ENCODE measurements around the gene PCYT2.

PCYT2 gene

GRCh38 chr17:81952792-81953228, 41.6 kb upstream of the PCYT2 start:
- Mint-ChIP-seq H3K4me3 (no peak overlapping the region), H3K36me3 (ENCODE audit: low read depth) (no peaks in the 10 kb centered on the region), H3K27me3 (ENCODE audit: low read depth) (peaks cover 20% of the 10 kb centered on the region), H3K4me1 (ENCODE audit: low read depth) (peaks cover 2% of the 10 kb centered on the region), H3K9me3 (no peaks in the 10 kb centered on the region), H3K27ac (no peak overlapping the region)
- no peak for DNase-seq (ENCODE audit: low spot score)

DNA sequence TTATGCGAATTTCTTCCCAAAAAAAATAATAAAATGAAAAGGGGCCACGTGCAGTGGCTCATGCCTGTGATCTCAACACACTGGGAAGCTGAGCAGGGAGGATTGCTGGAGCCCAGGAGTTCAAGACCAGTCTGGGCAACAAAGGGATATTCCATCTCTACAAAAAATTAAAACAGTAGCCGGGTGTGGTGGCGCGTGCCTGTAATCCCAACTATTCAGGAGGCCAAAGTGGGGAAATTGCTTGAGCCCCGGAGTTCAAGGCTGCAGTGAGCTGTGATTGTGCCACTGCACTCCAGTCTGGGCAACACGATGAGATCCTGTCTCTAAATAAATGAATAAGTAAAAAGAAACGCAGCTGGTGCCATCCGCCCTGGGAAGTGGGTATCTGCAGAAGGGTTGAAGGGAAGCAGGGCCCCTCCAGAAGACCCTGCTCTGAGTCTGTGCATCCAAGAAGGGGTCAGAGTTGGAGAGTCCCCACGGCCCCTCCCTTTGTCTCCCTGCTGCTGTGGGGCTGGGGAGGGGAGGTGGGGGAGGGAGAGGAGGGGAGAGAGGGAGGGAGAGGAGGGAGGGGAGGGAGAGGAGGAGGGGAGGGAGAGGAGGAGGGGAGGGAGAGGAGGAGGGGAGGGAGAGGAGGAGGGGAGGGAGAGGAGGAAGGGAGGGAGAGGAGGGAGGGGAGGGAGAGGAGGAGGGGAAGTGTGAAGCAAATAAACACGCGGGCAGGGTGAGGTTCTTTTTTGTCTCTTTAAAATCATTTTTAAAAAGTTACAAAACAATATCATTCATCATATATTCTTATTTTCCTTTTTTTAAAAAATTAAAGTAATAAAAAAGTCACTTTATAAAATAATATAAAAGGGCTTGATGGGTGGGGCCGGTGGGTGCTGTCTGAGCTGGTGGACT, 40.8 kb upstream of the PCYT2 start:
- Mint-ChIP-seq H3K4me1 (ENCODE audit: low read depth) (peaks cover 2% of the 10 kb centered on the region), H3K9me3 (no peaks in the 10 kb centered on the region), H3K4me3 (no peak overlapping the region), H3K27ac (no peak overlapping the region), H3K36me3 (ENCODE audit: low read depth) (no peaks in the 10 kb centered on the region), H3K27me3 (ENCODE audit: low read depth) (peaks cover 15% of the 10 kb centered on the region)
- DNase-seq (ENCODE audit: low spot score), result no peak

DNA sequence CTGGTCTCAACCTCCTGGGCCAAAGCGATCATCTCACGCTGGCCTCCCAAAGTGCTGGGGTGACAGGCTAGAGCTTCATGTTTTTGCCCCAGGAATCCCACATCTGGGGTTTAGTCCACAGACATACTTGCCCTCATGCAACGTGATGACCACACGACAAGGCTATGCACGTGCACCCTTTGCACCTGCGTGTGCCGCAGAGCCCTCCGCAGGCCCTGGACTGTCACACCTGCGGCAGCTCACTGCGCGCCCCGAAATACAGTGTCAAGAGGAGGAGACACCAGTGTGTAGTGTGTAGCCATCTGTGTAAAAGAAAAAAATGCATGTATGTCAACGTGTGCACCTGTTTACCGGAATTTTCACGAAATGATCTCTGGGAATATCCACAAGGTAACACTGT, 39.3 kb upstream of the PCYT2 start:
- no peak overlapping the region for H3K4me3 Mint-ChIP-seq
- no peak for DNase-seq (ENCODE audit: low spot score)
- no peaks in the 10 kb centered on the region for H3K9me3 Mint-ChIP-seq
- no peak overlapping the region for H3K27ac Mint-ChIP-seq
- peaks cover 17% of the 10 kb centered on the region for H3K27me3 Mint-ChIP-seq (ENCODE audit: low read depth)
- H3K4me1 Mint-ChIP-seq (ENCODE audit: low read depth), result peaks cover 2% of the 10 kb centered on the region
- no peaks in the 10 kb centered on the region for H3K36me3 Mint-ChIP-seq (ENCODE audit: low read depth)

GRCh38 chr17:81948635-81949378, 37.6 kb upstream of the PCYT2 start:
- Mint-ChIP-seq H3K27me3 (ENCODE audit: low read depth) (peaks cover 17% of the 10 kb centered on the region), H3K9me3 (no peaks in the 10 kb centered on the region), H3K4me1 (ENCODE audit: low read depth) (peaks cover 2% of the 10 kb centered on the region), H3K4me3 (no peak overlapping the region), H3K36me3 (ENCODE audit: low read depth) (no peaks in the 10 kb centered on the region), H3K27ac (no peak overlapping the region)
- DNase-seq (ENCODE audit: low spot score), result no peak

DNA sequence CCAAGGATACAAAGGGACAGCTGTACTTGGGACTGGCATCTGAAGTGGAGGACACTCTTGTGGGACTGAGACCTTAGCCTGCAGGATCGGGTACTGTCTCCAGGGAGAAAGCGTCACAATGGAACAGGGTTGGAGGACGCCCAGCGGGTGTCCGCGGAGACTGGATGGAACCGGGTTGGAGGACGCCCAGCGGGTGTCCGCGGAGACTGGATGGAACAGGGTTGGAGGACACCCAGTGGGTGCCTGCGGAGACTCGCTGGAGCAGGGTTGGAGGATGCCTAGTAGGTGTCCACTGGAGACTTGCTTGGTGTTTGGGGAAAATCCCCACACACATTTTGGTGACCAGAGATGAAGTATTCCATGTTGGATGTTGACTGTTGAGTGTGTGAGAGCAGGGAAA, 36.0 kb upstream of the PCYT2 start, which contains the start of gene MYADML2:
Gene MYADML2 (minus strand): TSS at position 45 of the 400 bp plus-strand sequence. CDS start 5,492 bp downstream, outside the sequence.
- Mint-ChIP-seq H3K4me3 (no peak within 1 kb of the TSS), H3K4me1 (ENCODE audit: low read depth) (peaks cover 2% of the 10 kb centered on the region), H3K27ac (no peak within 1 kb of the TSS), H3K9me3 (no peaks in the 10 kb centered on the region), H3K27me3 (ENCODE audit: low read depth) (peaks cover 17% of the 10 kb centered on the region), H3K36me3 (ENCODE audit: low read depth) (no peaks in the 10 kb centered on the region)
- no peak for DNase-seq (ENCODE audit: low spot score)

- no peak overlapping the region for H3K4me3 Mint-ChIP-seq
- H3K4me1 Mint-ChIP-seq (ENCODE audit: low read depth), result no peaks in the 10 kb centered on the region
- no peaks in the 10 kb centered on the region for H3K36me3 Mint-ChIP-seq (ENCODE audit: low read depth)
- no peak overlapping the region for H3K27ac Mint-ChIP-seq
- H3K9me3 Mint-ChIP-seq, result no peaks in the 10 kb centered on the region
- H3K27me3 Mint-ChIP-seq (ENCODE audit: low read depth), result peaks cover 4% of the 10 kb centered on the region
- DNase-seq (ENCODE audit: low spot score), result no peak
Observed at GRCh38 chr17:81944858-81945257, 33.7 kb upstream of the PCYT2 start.

DNA sequence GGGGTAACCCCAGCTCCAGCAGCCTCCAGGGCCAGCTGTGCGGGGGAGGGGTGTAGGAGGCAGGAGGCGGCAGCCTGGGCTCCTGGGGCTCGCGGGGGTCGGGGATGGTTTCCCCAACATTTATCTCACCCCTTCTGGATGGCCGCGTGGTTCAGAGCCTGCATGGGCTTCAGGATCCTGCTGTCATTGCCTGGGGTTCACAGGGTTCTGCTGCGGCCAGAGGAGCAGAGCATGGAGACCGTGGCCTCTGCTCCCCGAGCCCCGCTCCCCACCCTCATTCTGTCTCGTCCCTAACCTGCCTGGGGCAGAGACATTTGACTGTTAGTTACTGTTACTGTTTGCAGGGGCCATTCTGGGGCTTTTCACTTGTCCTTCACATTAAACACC, 31.0 kb upstream of the PCYT2 start:
- Mint-ChIP-seq H3K9me3 (no peaks in the 10 kb centered on the region), H3K27ac (no peak overlapping the region), H3K4me3 (no peak overlapping the region), H3K27me3 (ENCODE audit: low read depth) (peaks cover 3% of the 10 kb centered on the region), H3K4me1 (ENCODE audit: low read depth) (no peaks in the 10 kb centered on the region), H3K36me3 (ENCODE audit: low read depth) (no peaks in the 10 kb centered on the region)
- no peak for DNase-seq (ENCODE audit: low spot score)

- Mint-ChIP-seq H3K36me3 (ENCODE audit: low read depth) (no peaks in the 10 kb centered on the region), H3K9me3 (no peaks in the 10 kb centered on the region), H3K4me3 (no peak overlapping the region), H3K27me3 (ENCODE audit: low read depth) (no peaks in the 10 kb centered on the region), H3K4me1 (ENCODE audit: low read depth) (no peaks in the 10 kb centered on the region), H3K27ac (no peak overlapping the region)
- no peak for DNase-seq (ENCODE audit: low spot score)
Observed at GRCh38 chr17:81941484-81942166, 30.4 kb upstream of the PCYT2 start.

DNA sequence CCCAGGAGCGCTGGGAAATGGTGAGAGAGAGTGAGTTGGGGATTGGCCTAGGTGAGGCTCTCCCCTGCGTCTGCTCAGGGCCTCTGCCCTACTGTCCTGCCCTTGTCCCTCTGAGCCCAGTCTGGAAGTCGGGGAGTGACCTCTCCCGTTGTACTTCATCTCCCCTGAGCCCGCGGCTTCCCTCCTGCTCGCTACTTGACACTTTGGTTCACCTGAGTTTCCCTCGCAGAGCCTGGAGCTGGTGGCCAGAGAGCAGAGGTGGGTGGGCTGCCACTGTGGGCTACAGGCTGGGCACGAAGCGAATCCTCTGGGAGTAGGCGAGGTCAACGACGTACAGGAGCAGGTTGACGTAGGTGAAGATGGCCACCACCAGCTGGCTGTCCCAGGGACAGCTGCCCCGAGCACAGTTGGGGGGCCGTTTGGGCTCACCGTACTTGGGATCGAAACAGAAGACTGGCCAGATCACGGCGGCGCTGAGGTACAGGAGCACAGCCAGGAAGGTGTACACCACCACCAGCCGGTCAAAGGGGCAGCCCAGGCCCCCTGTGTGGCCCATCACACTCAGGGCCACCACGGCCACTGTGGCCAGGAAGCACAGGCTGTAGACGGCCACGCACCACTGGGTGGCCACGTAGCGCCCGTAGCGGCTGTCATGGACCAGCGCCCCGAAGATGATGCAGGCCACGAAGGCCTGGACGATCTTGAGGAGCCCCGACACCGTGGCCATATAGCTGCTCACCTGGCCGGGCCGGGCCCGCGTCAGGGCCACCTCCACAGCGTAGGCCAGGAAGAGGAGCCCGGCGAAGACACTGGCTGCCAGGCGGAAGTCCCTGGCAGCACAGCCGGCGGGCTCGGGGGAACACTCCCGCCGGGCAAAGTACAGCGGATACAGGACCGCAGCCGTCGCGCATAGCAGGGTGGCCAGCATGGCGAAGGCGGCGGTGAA, 29.6 kb upstream of the PCYT2 start:
- Mint-ChIP-seq H3K9me3 (no peaks in the 10 kb centered on the region), H3K27me3 (ENCODE audit: low read depth) (no peaks in the 10 kb centered on the region), H3K4me3 (no peak overlapping the region)

GRCh38 chr17:81939881-81940385, 28.7 kb upstream of the PCYT2 start:
- Mint-ChIP-seq H3K36me3 (ENCODE audit: low read depth) (no peaks in the 10 kb centered on the region), H3K4me1 (ENCODE audit: low read depth) (peaks cover 4% of the 10 kb centered on the region), H3K4me3 (no peak overlapping the region), H3K27ac (no peak overlapping the region), H3K27me3 (ENCODE audit: low read depth) (no peaks in the 10 kb centered on the region), H3K9me3 (no peaks in the 10 kb centered on the region)
- DNase-seq (ENCODE audit: low spot score), result no peak

More for the DNA sequence above, 29.6 kb upstream of the PCYT2 start:
- H3K36me3 Mint-ChIP-seq (ENCODE audit: low read depth), result no peaks in the 10 kb centered on the region
- H3K27ac Mint-ChIP-seq, result no peak overlapping the region
- no peak for DNase-seq (ENCODE audit: low spot score)
- peaks cover under 1% of the 10 kb centered on the region for H3K4me1 Mint-ChIP-seq (ENCODE audit: low read depth)

DNA sequence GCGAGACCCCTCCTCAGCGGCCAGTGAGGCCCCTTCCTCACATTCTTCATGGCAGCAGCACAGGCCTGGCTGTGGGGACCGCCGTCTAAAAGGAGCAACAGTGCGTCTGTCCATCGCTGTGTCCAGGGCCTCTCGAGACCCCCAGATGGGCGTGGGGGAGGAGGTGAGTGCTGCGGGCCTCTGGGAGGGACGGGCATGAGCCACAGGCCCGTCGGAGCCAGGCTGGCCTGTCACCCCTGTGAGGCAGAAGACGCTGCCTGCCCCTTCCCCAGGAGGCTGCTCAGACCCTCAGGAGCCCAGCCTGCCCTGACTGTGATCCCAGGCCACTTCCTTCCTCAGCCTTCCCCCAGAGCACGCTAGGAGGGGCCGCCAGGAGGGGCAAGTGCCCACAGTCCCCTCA, 28.0 kb upstream of the PCYT2 start:
- no peak overlapping the region for H3K4me3 Mint-ChIP-seq

GRCh38 chr17:81935709-81936084, 24.5 kb upstream of the PCYT2 start:
- Mint-ChIP-seq H3K27me3 (ENCODE audit: low read depth) (no peaks in the 10 kb centered on the region), H3K27ac (peak overlapping the region; percentile 75), H3K4me1 (ENCODE audit: low read depth) (peaks cover 4% of the 10 kb centered on the region)

More for the DNA sequence above, 28.0 kb upstream of the PCYT2 start:
- peaks cover 4% of the 10 kb centered on the region for H3K4me1 Mint-ChIP-seq (ENCODE audit: low read depth)
- no peak for DNase-seq (ENCODE audit: low spot score)
- H3K36me3 Mint-ChIP-seq (ENCODE audit: low read depth), result no peaks in the 10 kb centered on the region
- H3K9me3 Mint-ChIP-seq, result no peaks in the 10 kb centered on the region
- H3K27ac Mint-ChIP-seq, result no peak overlapping the region
- no peaks in the 10 kb centered on the region for H3K27me3 Mint-ChIP-seq (ENCODE audit: low read depth)

More at GRCh38 chr17:81935709-81936084, 24.5 kb upstream of the PCYT2 start:
- Mint-ChIP-seq H3K4me3 (peak overlapping the region; percentile 82), H3K9me3 (no peaks in the 10 kb centered on the region), H3K36me3 (ENCODE audit: low read depth) (no peaks in the 10 kb centered on the region)
- no peak for DNase-seq (ENCODE audit: low spot score)

Measured in T-helper 2 cell treated with Interferon-gamma antibody and Interleukin-4, amounts not matched to agents 5 μg/mL and 100 μg/mL, for 36 hours (primary cell).